NCI-H2196 (cell line): ENCODE data around the gene SCNN1B.
"Not testable (repeated sequence)": the region's sequence is repeated elsewhere in the genome, so short reads cannot be mapped to it uniquely, and the experiment has no call there.

Source experiments
- DNase-seq: peaks from one replicate; lab custom pipeline; 2025; ENCODE audit not compliant: unreplicated experiment; lab: John Stamatoyannopoulos, UW

The SCNN1B gene

GRCh38 chr16:23302045-23302956, at the start of gene SCNN1B:
Gene SCNN1B, plus strand, starts transcription at chr16:23302302. Its CDS starts 46,298 bp downstream, at chr16:23348600.
- DNase-seq: peak; percentile 28

- no peak for DNase-seq
These were observed 49.8 kb upstream of the SCNN1B start for GRCh38 chr16:23252310-23252709.

- not testable (repeated sequence) for DNase-seq
These were observed 48.5 kb upstream of the SCNN1B start for GRCh38 chr16:23253650-23254049.

GRCh38 chr16:23254338-23254737, 47.8 kb upstream of the SCNN1B start:
- DNase-seq: no peak

- DNase-seq: no peak
These were observed 47.1 kb upstream of the SCNN1B start for GRCh38 chr16:23255000-23255399.

- DNase-seq: no peak
These were observed 45.7 kb upstream of the SCNN1B start for GRCh38 chr16:23256440-23256839.

- no peak for DNase-seq
These were observed 44.4 kb upstream of the SCNN1B start for GRCh38 chr16:23257682-23258081.

- DNase-seq: no peak
These were observed 43.2 kb upstream of the SCNN1B start for GRCh38 chr16:23258919-23259237.

GRCh38 chr16:23267647-23268046, 34.5 kb upstream of the SCNN1B start:
- no peak for DNase-seq

GRCh38 chr16:23268561-23268960, 33.5 kb upstream of the SCNN1B start:
- no peak for DNase-seq

GRCh38 chr16:23269248-23269953, 32.7 kb upstream of the SCNN1B start:
- DNase-seq: no peak

GRCh38 chr16:23270654-23271053, 31.4 kb upstream of the SCNN1B start:
- no peak for DNase-seq

GRCh38 chr16:23274968-23275367, 27.1 kb upstream of the SCNN1B start:
- peak; percentile 50 for DNase-seq

- DNase-seq: no peak
These were observed 25.3 kb upstream of the SCNN1B start for GRCh38 chr16:23276821-23277220.

- DNase-seq: no peak
These were observed 24.1 kb upstream of the SCNN1B start for GRCh38 chr16:23278031-23278430.

- peak; percentile 85 for DNase-seq
These were observed 22.4 kb upstream of the SCNN1B start for GRCh38 chr16:23279721-23280153.

GRCh38 chr16:23280483-23280967, 21.6 kb upstream of the SCNN1B start:
- peak; percentile 52 for DNase-seq

GRCh38 chr16:23282568-23282967, 19.5 kb upstream of the SCNN1B start:
- DNase-seq: peak; percentile 38

- DNase-seq: peak; percentile 24
These were observed 18.5 kb upstream of the SCNN1B start for GRCh38 chr16:23283571-23283970.

- DNase-seq: no peak
These were observed 17.5 kb upstream of the SCNN1B start for GRCh38 chr16:23284584-23284983.

GRCh38 chr16:23286131-23286532, 16.0 kb upstream of the SCNN1B start:
- no peak for DNase-seq

GRCh38 chr16:23288209-23288608, 13.9 kb upstream of the SCNN1B start:
- DNase-seq: no peak
